Endothelial cell of umbilical vein (primary cell): Measurements from ENCODE around the gene SPON1. TPM values are rescaled to one million over a fixed set of nuclear protein-coding genes. Genes with fewer than 3 reads are reported as not detected.

Source experiments
- BruUV-seq: library from RNA; stranded (reverse); fragments of 400-500 nt; replicated peaks from 2 replicates; lab custom pipeline; 2021; lab: Mats Ljungman, UMichigan
- CTCF ChIA-PET: fragments of 300-600, 350-600 bp; sonication (Branson Sonifier 250); formaldehyde crosslinking; loops from one replicate; lab custom pipeline; 2021; ENCODE audit warnings: antibody characterized with exemption, inconsistent platforms; lab: Charles Lee
- POLR2A ChIA-PET: fragments of 300-600, 350-600 bp; sonication (Branson Sonifier 250); formaldehyde crosslinking; loops from one replicate; lab custom pipeline; 2021; ENCODE audit warnings: antibody characterized with exemption, inconsistent platforms; lab: Charles Lee
- DNase-seq: peaks from one replicate; pipeline ENCODE4 v3.0.0-alpha.2; 2011; ENCODE audit warnings: low read depth, low spot score
- FAIRE-seq: peaks from 2 replicates; lab custom pipeline; 2011; peaks lifted over from hg19 to GRCh38; lab: Jason Lieb, UNC
- H2AFZ ChIP-seq: 2 replicates; pipeline ENCODE4 v1.6.0; 2012; ENCODE audit warnings: low read depth, low read length, control low read depth, inconsistent platforms
- H3K27ac ChIP-seq: 2 replicates; pipeline ENCODE4 v1.5.1; 2011; ENCODE audit warnings: low read depth, mild to moderate bottlenecking, control low read depth, low read length, moderate library complexity; ENCODE audit not compliant: insufficient read depth
- H3K27me3 ChIP-seq, 2 experiments: 2 replicates each; pipeline versions ENCODE4 v1.6.0 to v1.6.1; 2011; ENCODE audit warnings: low read length in 2 of 2, mixed read lengths in 1 of 2; ENCODE audit not compliant: control insufficient read depth in 2 of 2, insufficient read depth in 2 of 2
- H3K36me3 ChIP-seq, 2 experiments: 2 replicates in 1 of 2; 3 replicates in 1 of 2; pipeline ENCODE4 v1.5.1; 2011; ENCODE audit warnings: low read length in 2 of 2, mild to moderate bottlenecking in 1 of 2, moderate library complexity in 1 of 2; ENCODE audit not compliant: control insufficient read depth in 2 of 2, insufficient read depth in 2 of 2; ENCODE audit errors: extremely low read depth in 1 of 2
- H3K4me1 ChIP-seq: 3 replicates; pipeline ENCODE4 v1.5.1; 2011; ENCODE audit warnings: mild to moderate bottlenecking, low read length; ENCODE audit not compliant: control insufficient read depth, insufficient read depth; ENCODE audit errors: extremely low read depth
- H3K4me2 ChIP-seq: 2 replicates; pipeline ENCODE4 v1.6.1; 2011; ENCODE audit warnings: low read length, control low read depth, mixed read lengths; ENCODE audit not compliant: insufficient read depth
- H3K4me3 ChIP-seq, 3 experiments: fragments of 200-600 bp in 1 of 3; sonication (generic), shearing (Covaris generic) in 1 of 3; replicated peaks in 1 of 3; 2 replicates each; pipeline ENCODE4 v1.5.1; 2011 to 2016; ENCODE audit warnings: control low read depth in 3 of 3, low read length in 3 of 3, mild to moderate bottlenecking in 2 of 3, inconsistent platforms in 1 of 3, low read depth in 1 of 3, moderate library complexity in 1 of 3; ENCODE audit not compliant: insufficient read depth in 1 of 3
- H3K79me2 ChIP-seq: 2 replicates; pipeline ENCODE4 v1.6.0; 2012; ENCODE audit warnings: low read length, inconsistent platforms; ENCODE audit not compliant: control insufficient read depth, insufficient read depth
- H3K9ac ChIP-seq: replicated peaks from 2 replicates; pipeline ENCODE3; 2011; ENCODE audit warnings: low read length, control low read depth; ENCODE audit not compliant: insufficient read depth; ENCODE audit errors: extremely low read depth
- H3K9me1 ChIP-seq: replicated peaks from 3 replicates; pipeline ENCODE4 v1.6.0; 2011; ENCODE audit warnings: mild to moderate bottlenecking, low read length; ENCODE audit not compliant: control insufficient read depth, insufficient read depth; ENCODE audit errors: extremely low read depth
- H3K9me3 ChIP-seq: replicated peaks from 2 replicates; pipeline ENCODE4 v1.5.1; 2012; ENCODE audit warnings: low read length, inconsistent platforms; ENCODE audit not compliant: control insufficient read depth, insufficient read depth
- H4K20me1 ChIP-seq: replicated peaks from 2 replicates; pipeline ENCODE3; 2011; ENCODE audit warnings: mild to moderate bottlenecking, low read length; ENCODE audit not compliant: control insufficient read depth, insufficient read depth; ENCODE audit errors: extremely low read depth
- CTCF ChIP-seq, 2 donors: IDR thresholded peaks; 1 replicate in 1 of 2; 2 replicates in 1 of 2; pipeline ENCODE4 v1.5.1; 2011; ENCODE audit warnings: low read length in 2 of 2, mild to moderate bottlenecking in 2 of 2, moderate library complexity in 2 of 2, control low read depth in 1 of 2, inconsistent platforms in 1 of 2, low read depth in 1 of 2; ENCODE audit not compliant: insufficient read depth in 1 of 2; ENCODE audit errors: extremely low read depth in 1 of 2
- EZH2 ChIP-seq: IDR thresholded peaks from 2 replicates; pipeline ENCODE4 v1.6.1; 2012; ENCODE audit warnings: borderline replicate concordance, low read depth, mild to moderate bottlenecking, moderate library complexity, low read length, inconsistent platforms; ENCODE audit not compliant: severe bottlenecking
- FOS ChIP-seq: IDR thresholded peaks from 2 replicates; pipeline ENCODE4 v1.6.1; 2011; ENCODE audit warnings: mild to moderate bottlenecking, low read length, moderate library complexity, borderline replicate concordance; ENCODE audit not compliant: insufficient read depth
- GATA2 ChIP-seq: IDR thresholded peaks from 2 replicates; pipeline ENCODE4 v1.7.0; 2011; ENCODE audit warnings: low read depth, mild to moderate bottlenecking, moderate library complexity, mixed read lengths, low read length; ENCODE audit not compliant: insufficient read length, insufficient read depth
- JUN ChIP-seq: IDR thresholded peaks from 2 replicates; pipeline ENCODE4 v1.6.1; 2011; ENCODE audit warnings: borderline replicate concordance, low read depth; ENCODE audit not compliant: insufficient read length, insufficient read depth
- MAX ChIP-seq: IDR thresholded peaks from 2 replicates; pipeline ENCODE4 v1.6.1; 2011; ENCODE audit not compliant: insufficient read depth, insufficient read length
- MYC ChIP-seq: IDR thresholded peaks from one replicate; pipeline ENCODE4 v1.6.1; 2011; ENCODE audit warnings: mild to moderate bottlenecking, low read depth, low read length
- POLR2A ChIP-seq: IDR thresholded peaks from 2 replicates; pipeline ENCODE4 v1.6.1; 2012; ENCODE audit warnings: low read depth, mild to moderate bottlenecking, control low read depth, low read length
- POLR2AphosphoS5 ChIP-seq: IDR thresholded peaks from 2 replicates; pipeline ENCODE4 v1.6.1; 2012; ENCODE audit warnings: low read depth, mild to moderate bottlenecking, control low read depth, low read length, moderate library complexity; ENCODE audit not compliant: insufficient read depth
- dilution Hi-C: fragments of 300-500 bp; cut with MboI; formaldehyde crosslinking; loops from one replicate; pipeline ENCODE4 v1.15.0; 2019; ENCODE audit warnings: low sequenced_read_pairs; ENCODE audit not compliant: extremely low pct_ligation_motif_present
- intact Hi-C: fragments of 100-400 bp; cut with micrococcal nuclease; formaldehyde crosslinking; loops from one replicate; pipeline ENCODE4 v1.10.0; 2022
- polyA plus RNA-seq, 4 experiments: library from polyadenylated mRNA; depleted of rRNA in 3 of 4; stranded (reverse) in 3 of 4; unstranded in 1 of 4; fragments of >200 nt; gene quantifications; 2 replicates each; pipeline versions ENCODE4 v1.2.1 to v1.2.3, GENCODE V29; 2011 to 2012; ENCODE audit warnings: missing spikeins in 1 of 4
- total RNA-seq: library from RNA; stranded (reverse); gene quantifications from 2 replicates; pipeline ENCODE4 v1.2.3, GENCODE V29; 2021

The SPON1 gene
- total and polyA plus RNA-seq, 2 donors (not counting 3 experiments of a cell fraction or from before 2014, with no cell fraction given), result 0.31 TPM; not detected in 1

- Histone ChIP-seq H3K4me3 (no peak overlapping the region), H3K4me2 (no peak overlapping the region), H3K79me2 (no peaks in the 10 kb centered on the region), H3K27ac (no peak overlapping the region), H3K4me1 (no peaks in the 10 kb centered on the region), H3K9ac (no peak overlapping the region), H4K20me1 (no peaks in the 10 kb centered on the region), H3K36me3 (no peaks in the 10 kb centered on the region), H3K9me3 (no peaks in the 10 kb centered on the region), H3K27me3 (peaks cover 70 to 94% of the 10 kb centered on the region in 2 experiments), H3K9me1 (no peaks in the 10 kb centered on the region), H2AFZ (no peak overlapping the region)
- BruUV-seq, result no TSS peak
- ChIA-PET POLR2A (no interaction called here), CTCF (interaction anchor here (0.6 to 0.8 kb wide), 2 partner anchors 16 to 190 kb away, joined by 3 to 4 read pairs; no protein-coding TSS in a partner anchor)
- dilution Hi-C loops, result no loop called here
- FAIRE-seq (no peak), DNase-seq (no peak)
- intact Hi-C loops, result no loop called here
- no peak for TF ChIP-seq POLR2A
- TF ChIP-seq FOS, result no peak
- TF ChIP-seq POLR2AphosphoS5, result no peak
- no peak for TF ChIP-seq JUN
- TF ChIP-seq EZH2, result no peak
- no peak for TF ChIP-seq MYC
- TF ChIP-seq MAX, result no peak
- TF ChIP-seq GATA2, result no peak
- TF ChIP-seq CTCF (IDR thresholded peaks at IDR 0.05; ENCODE audit: extremely low read depth in 1 of 2, insufficient read depth in 1 of 2, low read depth in 1 of 2, low read length in 2 of 2), result no peak
Measured at GRCh38 chr11:13962198-13962561, 343 bp upstream of the SPON1 start.
